Daoy (cell line): Measurements from ENCODE around the gene TBX19. TPM values are rescaled to one million over a fixed set of nuclear protein-coding genes. Genes with fewer than 3 reads are reported as not detected.

ENCODE experiments used
- DNase-seq: peaks from one replicate; pipeline ENCODE4 v3.0.0-alpha.2; 2015; ENCODE audit warnings: low read depth
- total RNA-seq: library from RNA; depleted of rRNA; stranded (reverse); fragments of >200 nt; shearing (Covaris generic); gene quantifications from 2 replicates; pipeline ENCODE4 v1.2.3, GENCODE V29; 2014; rRNA removed

The TBX19 gene
- 0.57 and 1.1 TPM in 2 replicates for total RNA-seq

- no peak for DNase-seq
Measured at GRCh38 chr1:168280296-168280927, at the start of gene TBX19. TBX19 (plus strand) TSS chr1:168280877; CDS start chr1:168281091, 214 bp downstream.

GRCh38 chr1:168234846-168235547 is 45.7 kb upstream of the TBX19 start:
- DNase-seq, result peak; percentile 42

- DNase-seq, result no peak
Measured at GRCh38 chr1:168235548-168235885, 45.2 kb upstream of the TBX19 start.

- no peak for DNase-seq
Measured at GRCh38 chr1:168235937-168236336, 44.7 kb upstream of the TBX19 start.

- no peak for DNase-seq
Measured at GRCh38 chr1:168236836-168237611, 43.7 kb upstream of the TBX19 start.

- no peak for DNase-seq
Measured at GRCh38 chr1:168243198-168243597, 37.5 kb upstream of the TBX19 start.

GRCh38 chr1:168243636-168244212 is 37.0 kb upstream of the TBX19 start:
- no peak for DNase-seq

GRCh38 chr1:168245042-168245441 is 35.6 kb upstream of the TBX19 start:
- no peak for DNase-seq

- DNase-seq, result no peak
Measured at GRCh38 chr1:168246506-168246905, 34.2 kb upstream of the TBX19 start.

GRCh38 chr1:168252204-168252733 is 28.4 kb upstream of the TBX19 start:
- no peak for DNase-seq

GRCh38 chr1:168256164-168256563 is 24.5 kb upstream of the TBX19 start:
- no peak for DNase-seq

- no peak for DNase-seq
Measured at GRCh38 chr1:168257397-168257796, 23.3 kb upstream of the TBX19 start.

GRCh38 chr1:168259567-168259966 is 21.1 kb upstream of the TBX19 start:
- DNase-seq, result no peak

- no peak for DNase-seq
Measured at GRCh38 chr1:168260393-168260792, 20.3 kb upstream of the TBX19 start.

GRCh38 chr1:168261390-168261789 is 19.3 kb upstream of the TBX19 start:
- DNase-seq, result no peak

GRCh38 chr1:168263130-168263529 is 17.5 kb upstream of the TBX19 start:
- no peak for DNase-seq

- DNase-seq, result no peak
Measured at GRCh38 chr1:168264296-168264695, 16.4 kb upstream of the TBX19 start.

- no peak for DNase-seq
Measured at GRCh38 chr1:168265596-168265995, 15.1 kb upstream of the TBX19 start.

GRCh38 chr1:168266644-168267186 is 14.0 kb upstream of the TBX19 start:
- peak; percentile 27 for DNase-seq

- DNase-seq, result no peak
Measured at GRCh38 chr1:168271636-168272035, 9.0 kb upstream of the TBX19 start.

GRCh38 chr1:168273575-168273974 is 7.1 kb upstream of the TBX19 start:
- no peak for DNase-seq

GRCh38 chr1:168279253-168279652 is 1.4 kb upstream of the TBX19 start:
- no peak for DNase-seq
